ENCODE results near the gene ANO10. TPM values are rescaled to one million over a fixed set of nuclear protein-coding genes. Genes with fewer than 3 reads are reported as not detected.
"Not testable (repeated sequence)": the region's sequence is repeated elsewhere in the genome, so short reads cannot be mapped to it uniquely, and the experiment has no call there.

ANO10 gene
- total RNA-seq, 1 donor from 2014 or later, result 45.4 TPM

GRCh38 chr3:43491807-43492206 is 130.0 kb downstream of the ANO10 start:
- H3K27me3 Mint-ChIP-seq (ENCODE audit: low read depth, unreplicated experiment); H3K36me3 Mint-ChIP-seq (ENCODE audit: low read depth, unreplicated experiment); H3K4me3 ChIP-seq (ENCODE audit: insufficient read depth, low read depth, low read length); H3K4me3 Mint-ChIP-seq (ENCODE audit: unreplicated experiment); H3K27ac ChIP-seq (ENCODE audit: low read depth, low read length); H3K4me1 Mint-ChIP-seq (ENCODE audit: low read depth, unreplicated experiment); H3K9me3 ChIP-seq (ENCODE audit: insufficient read depth, low read depth, low read length); H3K9me3 Mint-ChIP-seq (ENCODE audit: unreplicated experiment); H3K4me2 ChIP-seq (ENCODE audit: low read length); H3K36me3 ChIP-seq (ENCODE audit: insufficient read depth, low read length); H2AFZ ChIP-seq (ENCODE audit: low read depth, low read length); DNase-seq (ENCODE audit: low read depth); H3K27ac Mint-ChIP-seq (ENCODE audit: unreplicated experiment); H3K4me1 ChIP-seq (ENCODE audit: insufficient read depth, low read length); FAIRE-seq; H3K9ac ChIP-seq (ENCODE audit: low read length); H3K79me2 ChIP-seq (ENCODE audit: insufficient read depth, low read length); H3K27me3 ChIP-seq (ENCODE audit: insufficient read depth, low read length): not testable (repeated sequence)
- H4K20me1 ChIP-seq (ENCODE audit: insufficient read depth, low read length), result peaks cover 11% of the 10 kb centered on the region

- Mint-ChIP-seq H3K27ac (ENCODE audit: unreplicated experiment) (no peak overlapping the region), H3K4me1 (ENCODE audit: low read depth, unreplicated experiment) (no peaks in the 10 kb centered on the region), H3K4me3 (ENCODE audit: unreplicated experiment) (no peak overlapping the region), H3K27me3 (ENCODE audit: low read depth, unreplicated experiment) (no peaks in the 10 kb centered on the region), H3K36me3 (ENCODE audit: low read depth, unreplicated experiment) (peaks cover 2% of the 10 kb centered on the region), H3K9me3 (ENCODE audit: unreplicated experiment) (peaks cover 6% of the 10 kb centered on the region)
- Histone ChIP-seq H3K36me3 (ENCODE audit: insufficient read depth, low read length) (no peaks in the 10 kb centered on the region), H3K27me3 (ENCODE audit: insufficient read depth, low read length) (no peaks in the 10 kb centered on the region), H3K4me3 (ENCODE audit: insufficient read depth, low read depth, low read length) (no peak overlapping the region), H3K79me2 (ENCODE audit: insufficient read depth, low read length) (no peaks in the 10 kb centered on the region), H3K27ac (ENCODE audit: low read depth, low read length) (no peak overlapping the region), H3K9me3 (ENCODE audit: insufficient read depth, low read depth, low read length) (no peaks in the 10 kb centered on the region), H4K20me1 (ENCODE audit: insufficient read depth, low read length) (peaks cover 11% of the 10 kb centered on the region), H2AFZ (ENCODE audit: low read depth, low read length) (no peak overlapping the region), H3K4me2 (ENCODE audit: low read length) (no peak overlapping the region), H3K9ac (ENCODE audit: low read length) (no peak overlapping the region), H3K4me1 (ENCODE audit: insufficient read depth, low read length) (no peaks in the 10 kb centered on the region)
- TF ChIP-seq EZH2 (IDR thresholded peaks at IDR 0.05; ENCODE audit: insufficient read depth, low read length) (no peak), CTCF (IDR thresholded peaks at IDR 0.05; ENCODE audit: insufficient read depth, low read depth, low read length) (no peak)
- DNase-seq (ENCODE audit: low read depth), result no peak
- FAIRE-seq, result no peak
These were observed 131.1 kb downstream of the ANO10 start for GRCh38 chr3:43490640-43491185.

- FAIRE-seq, result no peak
- TF ChIP-seq EZH2 (IDR thresholded peaks at IDR 0.05; ENCODE audit: insufficient read depth, low read length) (no peak), CTCF (IDR thresholded peaks at IDR 0.05; ENCODE audit: insufficient read depth, low read depth, low read length) (no peak)
- Histone ChIP-seq H3K79me2 (ENCODE audit: insufficient read depth, low read length) (no peaks in the 10 kb centered on the region), H3K27ac (ENCODE audit: low read depth, low read length) (no peak overlapping the region), H3K4me2 (ENCODE audit: low read length) (no peak overlapping the region), H3K4me1 (ENCODE audit: insufficient read depth, low read length) (no peaks in the 10 kb centered on the region), H4K20me1 (ENCODE audit: insufficient read depth, low read length) (peaks cover 11% of the 10 kb centered on the region), H3K9ac (ENCODE audit: low read length) (no peak overlapping the region), H3K9me3 (ENCODE audit: insufficient read depth, low read depth, low read length) (no peaks in the 10 kb centered on the region), H3K4me3 (ENCODE audit: insufficient read depth, low read depth, low read length) (no peak overlapping the region), H3K36me3 (ENCODE audit: insufficient read depth, low read length) (no peaks in the 10 kb centered on the region), H3K27me3 (ENCODE audit: insufficient read depth, low read length) (no peaks in the 10 kb centered on the region), H2AFZ (ENCODE audit: low read depth, low read length) (no peak overlapping the region)
- no peaks in the 10 kb centered on the region for H3K4me1 Mint-ChIP-seq (ENCODE audit: low read depth, unreplicated experiment)
- H3K27me3 Mint-ChIP-seq (ENCODE audit: low read depth, unreplicated experiment), result no peaks in the 10 kb centered on the region
- peaks cover 8% of the 10 kb centered on the region for H3K36me3 Mint-ChIP-seq (ENCODE audit: low read depth, unreplicated experiment)
- H3K4me3 Mint-ChIP-seq (ENCODE audit: unreplicated experiment), result no peak overlapping the region
- H3K9me3 Mint-ChIP-seq (ENCODE audit: unreplicated experiment), result peaks cover 6% of the 10 kb centered on the region
- DNase-seq (ENCODE audit: low read depth), result no peak
- no peak overlapping the region for H3K27ac Mint-ChIP-seq (ENCODE audit: unreplicated experiment)
These were observed 131.9 kb downstream of the ANO10 start for GRCh38 chr3:43489930-43490329.
